ENCODE data around the gene MRFAP1. TPM values are rescaled to one million over a fixed set of nuclear protein-coding genes. Genes with fewer than 3 reads are reported as not detected.
"Not testable (repeated sequence)": the region's sequence is repeated elsewhere in the genome, so short reads cannot be mapped to it uniquely, and the experiment has no call there.

The MRFAP1 gene
- total and polyA plus RNA-seq, 8 donors = 70.2 to 178 (median 108) TPM

DNA sequence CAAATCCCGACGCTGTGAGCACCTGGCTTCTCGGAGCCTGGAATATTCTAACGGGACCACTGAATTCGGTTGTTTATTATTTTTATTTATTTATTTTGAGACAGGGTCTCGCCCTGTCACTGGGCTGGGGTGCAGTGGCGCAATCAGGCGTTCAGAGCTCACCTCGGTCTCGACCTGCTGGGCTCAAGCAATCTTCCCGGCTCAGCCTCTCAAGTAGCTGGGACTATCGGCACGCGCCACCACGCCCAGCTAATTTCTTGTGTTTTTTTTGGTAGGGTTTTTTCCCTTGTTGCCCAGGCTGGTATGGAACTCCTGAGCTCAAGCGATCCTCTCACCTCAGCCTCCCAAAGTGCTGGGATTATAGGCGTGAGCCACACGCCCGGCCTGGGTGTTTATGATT, 31.6 kb downstream of the MRFAP1 start:
- intact Hi-C loops (cut with DNase I) = no loop called here

DNA sequence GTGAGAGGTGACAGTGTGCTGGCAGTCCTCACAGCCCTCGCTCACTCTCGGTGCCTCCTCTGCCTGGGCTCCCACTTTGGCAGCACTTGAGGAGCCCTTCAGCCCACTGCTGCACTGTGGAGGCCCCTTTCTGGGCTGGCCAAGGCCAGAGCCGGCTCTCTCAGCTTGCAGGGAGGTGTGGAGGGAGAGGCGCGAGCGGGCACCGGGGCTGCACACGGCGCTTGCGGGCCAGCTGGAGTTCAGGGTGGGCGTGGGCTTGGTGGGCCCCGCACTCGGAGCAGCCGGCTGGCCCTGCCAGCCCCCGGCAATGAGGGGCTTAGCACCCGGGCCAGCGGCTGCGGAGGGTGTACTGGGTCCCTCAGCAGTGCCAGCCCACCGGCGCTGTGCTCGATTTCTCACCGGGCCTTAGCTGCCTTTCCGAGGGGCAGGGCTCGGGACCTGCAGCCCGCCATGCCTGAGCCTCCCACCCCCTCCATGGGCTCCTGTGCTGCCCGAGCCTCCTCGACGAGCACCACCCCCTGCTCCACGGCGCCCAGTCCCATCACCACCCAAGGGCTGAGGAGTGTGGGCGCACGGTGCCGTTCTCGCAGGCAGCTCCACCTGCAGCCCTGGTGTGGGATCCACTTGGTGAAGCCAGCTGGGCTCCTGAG, 32.2 kb downstream of the MRFAP1 start:
- 97 to 99% methylated on average over 26 to 34 of the region's 34 CpGs for WGBS, 2 donors
- peak overlapping the region in 1 of 4 donors; percentile 80 for H3K4me3 ChIP-seq
- H3K36me3 ChIP-seq; H3K27me3 ChIP-seq; H3K27ac ChIP-seq; intact Hi-C loops (cut with DNase I); H3K9me3 ChIP-seq; ATAC-seq; FAIRE-seq; DNase-seq: not testable (repeated sequence)
- peaks cover 8 to 24% (median 18%) of the 10 kb centered on the region in 3 donors for H3K4me1 ChIP-seq

More for the DNA sequence above, 31.6 kb downstream of the MRFAP1 start:
- H3K9me3 ChIP-seq = no peaks in the 10 kb centered on the region
- no peak for FAIRE-seq
- H3K4me1 ChIP-seq = peaks cover 8 to 24% (median 18%) of the 10 kb centered on the region in 3 donors
- no peak for ATAC-seq
- DNase-seq = no peak
- H3K4me3 ChIP-seq = no peak overlapping the region
- TF ChIP-seq, protein P1, sequence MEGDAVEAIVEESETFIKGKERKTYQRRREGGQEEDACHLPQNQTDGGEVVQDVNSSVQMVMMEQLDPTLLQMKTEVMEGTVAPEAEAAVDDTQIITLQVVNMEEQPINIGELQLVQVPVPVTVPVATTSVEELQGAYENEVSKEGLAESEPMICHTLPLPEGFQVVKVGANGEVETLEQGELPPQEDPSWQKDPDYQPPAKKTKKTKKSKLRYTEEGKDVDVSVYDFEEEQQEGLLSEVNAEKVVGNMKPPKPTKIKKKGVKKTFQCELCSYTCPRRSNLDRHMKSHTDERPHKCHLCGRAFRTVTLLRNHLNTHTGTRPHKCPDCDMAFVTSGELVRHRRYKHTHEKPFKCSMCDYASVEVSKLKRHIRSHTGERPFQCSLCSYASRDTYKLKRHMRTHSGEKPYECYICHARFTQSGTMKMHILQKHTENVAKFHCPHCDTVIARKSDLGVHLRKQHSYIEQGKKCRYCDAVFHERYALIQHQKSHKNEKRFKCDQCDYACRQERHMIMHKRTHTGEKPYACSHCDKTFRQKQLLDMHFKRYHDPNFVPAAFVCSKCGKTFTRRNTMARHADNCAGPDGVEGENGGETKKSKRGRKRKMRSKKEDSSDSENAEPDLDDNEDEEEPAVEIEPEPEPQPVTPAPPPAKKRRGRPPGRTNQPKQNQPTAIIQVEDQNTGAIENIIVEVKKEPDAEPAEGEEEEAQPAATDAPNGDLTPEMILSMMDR (IDR thresholded peaks at IDR 0.05) = no peak
- no peak overlapping the region for H3K27ac ChIP-seq
- no peaks in the 10 kb centered on the region for H3K27me3 ChIP-seq
- WGBS, 2 donors = 95 to 98% methylated on average over 19 of the region's 19 CpGs
- H3K36me3 ChIP-seq = no peaks in the 10 kb centered on the region

DNA sequence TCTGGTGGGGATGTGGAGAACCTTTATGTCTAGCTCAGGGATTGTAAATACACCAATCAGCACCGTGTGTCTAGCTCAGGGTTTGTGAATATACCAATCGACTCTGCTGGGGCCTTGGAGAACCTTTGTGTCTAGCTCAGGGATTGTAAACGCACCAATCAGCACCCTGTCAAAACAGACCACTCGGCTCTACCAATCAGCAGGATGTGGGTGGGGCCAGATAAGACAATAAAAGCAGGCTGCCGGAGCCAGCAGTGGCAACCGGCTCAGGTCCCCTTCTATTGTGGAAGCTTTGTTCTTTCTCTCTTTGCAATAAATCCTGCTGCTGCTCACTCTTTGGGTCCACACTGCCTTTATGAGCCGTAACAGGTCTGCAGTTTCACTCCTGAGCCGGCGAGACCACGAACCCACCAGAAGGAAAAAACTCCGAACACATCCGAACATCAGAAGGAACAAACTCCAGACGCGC, 32.7 kb downstream of the MRFAP1 start:
- FAIRE-seq; H3K27me3 ChIP-seq; DNase-seq; H3K36me3 ChIP-seq; H3K9me3 ChIP-seq; intact Hi-C loops (cut with DNase I): not testable (repeated sequence)
- 30 to 52% methylated on average over 14 of the region's 14 CpGs for WGBS, 2 donors
- ATAC-seq = peak in 3 of 4 donors; percentile 14 to 37 (median 19)
- Histone ChIP-seq H3K4me1 (peaks cover 8 to 24% (median 18%) of the 10 kb centered on the region in 3 donors), H3K4me3 (peak overlapping the region; percentile 38 to 80 (median 70)), H3K27ac (peak overlapping the region in 3 of 4 donors; percentile 69 to 78 (median 73))

DNA sequence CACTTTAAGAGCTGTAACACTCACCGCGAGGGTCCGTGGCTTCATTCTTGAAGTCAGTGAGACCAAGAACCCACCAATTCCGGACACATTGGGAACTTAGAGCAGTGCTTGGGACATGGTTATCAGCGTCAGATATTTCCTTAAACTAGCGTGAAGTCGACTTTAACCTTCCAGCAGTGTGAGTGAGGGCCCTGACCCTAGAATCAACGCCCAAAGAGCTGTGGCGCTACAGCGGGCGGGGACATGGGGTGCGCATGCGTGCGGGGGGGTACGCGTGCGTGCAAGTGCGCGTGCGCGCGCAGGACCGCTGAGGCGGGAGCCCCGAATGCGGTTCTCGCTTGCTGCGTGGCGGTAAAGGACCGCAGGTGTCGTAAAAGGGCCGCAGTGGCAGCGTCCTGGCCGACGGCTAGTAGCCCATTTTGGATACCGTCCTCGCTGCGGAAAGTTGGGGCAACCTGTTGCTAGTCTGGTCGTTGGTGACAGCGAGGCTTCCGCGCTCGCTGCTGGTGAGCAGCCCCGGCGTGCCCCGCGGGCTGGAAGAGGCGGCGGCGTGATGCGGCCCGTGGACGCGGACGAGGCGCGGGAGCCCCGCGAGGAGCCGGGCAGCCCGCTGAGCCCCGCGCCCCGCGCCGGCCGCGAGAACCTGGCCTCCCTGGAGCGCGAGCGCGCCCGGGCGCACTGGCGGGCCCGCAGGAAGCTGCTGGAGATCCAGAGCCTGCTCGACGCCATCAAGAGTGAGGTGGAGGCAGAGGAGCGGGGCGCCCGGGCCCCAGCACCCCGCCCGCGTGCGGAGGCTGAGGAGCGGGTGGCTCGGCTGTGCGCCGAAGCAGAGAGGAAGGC, 33.4 kb downstream of the MRFAP1 start:
- DNase-seq (peak; percentile 91 to 98 (median 92)), ATAC-seq (peak; percentile 92 to 97 (median 96)), FAIRE-seq (peak; percentile 5)
- H3K9me3 ChIP-seq = no peaks in the 10 kb centered on the region
- no peaks in the 10 kb centered on the region for H3K27me3 ChIP-seq
- TF ChIP-seq, protein P1 (IDR thresholded peaks at IDR 0.05) = no peak
- intact Hi-C loops (cut with DNase I) = no loop called here
- peaks cover 8 to 24% (median 18%) of the 10 kb centered on the region in 3 donors for H3K4me1 ChIP-seq
- 1% methylated on average over 78 to 89 of the region's 89 CpGs for WGBS, 2 donors
- H3K4me3 ChIP-seq = peak overlapping the region; percentile 38 to 80 (median 70)
- H3K36me3 ChIP-seq = no peaks in the 10 kb centered on the region
- H3K27ac ChIP-seq = peak overlapping the region in 3 of 4 donors; percentile 69 to 78 (median 73)

DNA sequence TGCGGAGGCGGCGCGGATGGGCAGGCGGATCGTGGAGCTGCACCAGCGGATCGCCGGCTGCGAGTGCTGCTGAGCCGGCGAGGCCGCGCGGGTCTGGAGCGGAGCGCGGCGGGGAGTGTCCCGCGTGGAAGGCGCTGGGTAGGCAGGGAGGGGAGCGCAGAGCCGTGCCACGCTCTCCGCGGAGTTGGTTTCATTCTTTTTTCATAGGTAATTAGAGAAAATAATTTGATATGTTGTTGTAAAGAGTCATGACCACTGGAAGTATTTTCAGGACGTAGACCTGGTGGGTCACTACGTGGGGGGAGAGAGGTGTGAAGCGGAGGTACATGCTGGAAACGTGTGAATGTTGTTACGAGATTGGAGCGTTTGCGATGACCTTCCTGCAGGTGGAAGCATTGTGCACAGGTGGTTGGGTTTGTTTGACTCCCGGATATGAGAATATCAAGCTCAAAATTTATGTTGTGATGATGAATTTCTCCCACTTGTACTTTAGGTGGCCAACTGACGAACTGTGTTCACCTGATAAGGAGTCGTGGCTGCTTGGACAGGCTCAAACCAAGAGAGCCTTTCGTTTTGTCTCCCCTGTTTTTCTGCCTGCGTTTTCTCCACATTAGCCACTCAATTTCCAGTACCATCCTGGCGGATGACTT, 34.1 kb downstream of the MRFAP1 start:
- peak in 1 of 6 donors; percentile 49 for DNase-seq
- H3K27ac ChIP-seq = peak overlapping the region in 3 of 4 donors; percentile 69 to 78 (median 73)
- 5 to 7% methylated on average over 40 of the region's 40 CpGs for WGBS, 2 donors
- TF ChIP-seq, protein P1 (IDR thresholded peaks at IDR 0.05) = peak in 2 of 4 donors; percentile 11 to 13
- peak overlapping the region; percentile 38 to 80 (median 70) for H3K4me3 ChIP-seq
- H3K36me3 ChIP-seq = no peaks in the 10 kb centered on the region
- peak; percentile 6 to 55 (median 52) for ATAC-seq
- intact Hi-C loops (cut with DNase I) = no loop called here
- H3K9me3 ChIP-seq = no peaks in the 10 kb centered on the region
- FAIRE-seq = no peak
- H3K4me1 ChIP-seq = peaks cover 8 to 24% (median 18%) of the 10 kb centered on the region in 3 donors
- H3K27me3 ChIP-seq = no peaks in the 10 kb centered on the region

All from pancreas (tissue), 10 donors.